GM12878 (cell line): Measurements from ENCODE around the gene COPE. TPM values are rescaled to one million over a fixed set of nuclear protein-coding genes. Genes with fewer than 3 reads are reported as not detected.

ENCODE experiments used
- ATAC-seq: fragments of 200-7000 bp; cut with Tn5 transposase; 3 replicates; pipeline ENCODE4 v1.9.1; 2020; ENCODE audit warnings: mild to moderate bottlenecking, moderate library complexity
- BruUV-seq: library from RNA; stranded (reverse); fragments of 400-500 nt; replicated peaks from 2 replicates; lab custom pipeline; 2021; lab: Mats Ljungman, UMichigan
- CTCF ChIA-PET: fragments of 300-600 bp; sonication (Branson Sonifier 250); formaldehyde crosslinking; extraction: SDS; loops from one replicate; lab custom pipeline; 2021; ENCODE audit warnings: inconsistent platforms; lab: Yijun Ruan, JAX
- POLR2A ChIA-PET: fragments of 350-600 bp; formaldehyde crosslinking; extraction: SDS; loops from one replicate; lab custom pipeline; 2021; ENCODE audit warnings: inconsistent platforms; lab: Charles Lee
- RAD21 ChIA-PET: fragments of 300-600 bp; sonication (Branson Sonifier 250); formaldehyde crosslinking; loops from one replicate; lab custom pipeline; 2023; ENCODE audit warnings: antibody characterized with exemption; ENCODE audit not compliant: unreplicated experiment; lab: Charles Lee
- SMC1A ChIA-PET: fragments of 300-600 bp; sonication (Branson Sonifier 250); formaldehyde crosslinking; loops from one replicate; lab custom pipeline; 2023; ENCODE audit not compliant: unreplicated experiment, uncharacterized antibody; lab: Charles Lee
- DNase-seq: peaks from one replicate; pipeline ENCODE4 v3.0.0-alpha.2; 2011; ENCODE audit warnings: low read depth, low spot score
- FAIRE-seq: peaks from 3 replicates; lab custom pipeline; 2011; peaks lifted over from hg19 to GRCh38; lab: Jason Lieb, UNC
- H2AFZ ChIP-seq: 2 replicates; pipeline ENCODE4 v1.6.0; 2011; ENCODE audit warnings: low read depth, low read length, control low read depth; ENCODE audit not compliant: control insufficient read depth
- H3K27ac ChIP-seq: 2 replicates; pipeline ENCODE4 v1.5.1; 2011; ENCODE audit warnings: control low read depth; ENCODE audit not compliant: control insufficient read depth, insufficient read depth
- H3K27me3 ChIP-seq, 2 experiments: replicated peaks in 1 of 2; 2 replicates each; pipeline versions ENCODE4 v1.6.0 to v1.6.1; 2011; ENCODE audit warnings: low read length in 1 of 2; ENCODE audit not compliant: control insufficient read depth in 2 of 2, insufficient read depth in 2 of 2
- H3K36me3 ChIP-seq, 2 experiments: 2 replicates each; pipeline ENCODE4 v1.5.1; 2011; ENCODE audit warnings: low read length in 1 of 2; ENCODE audit not compliant: control insufficient read depth in 2 of 2, insufficient read depth in 2 of 2
- H3K4me1 ChIP-seq: 2 replicates; pipeline ENCODE4 v1.6.1; 2011; ENCODE audit warnings: mild to moderate bottlenecking, low read length, moderate library complexity, mixed read lengths; ENCODE audit not compliant: control insufficient read depth, insufficient read depth
- H3K4me2 ChIP-seq: 2 replicates; pipeline ENCODE4 v1.6.0; 2011; ENCODE audit warnings: control low read depth; ENCODE audit not compliant: control insufficient read depth, insufficient read depth
- H3K4me3 ChIP-seq: fragments of 200-600 bp; sonication (generic); 2 replicates; pipeline ENCODE4 v1.5.1; 2016
- H3K79me2 ChIP-seq: 2 replicates; pipeline ENCODE4 v1.6.0; 2011; ENCODE audit warnings: low read length; ENCODE audit not compliant: control insufficient read depth, insufficient read depth
- H3K9ac ChIP-seq: 2 replicates; pipeline ENCODE4 v1.8.0; 2011; ENCODE audit warnings: low read length, control low read depth, mixed read lengths; ENCODE audit not compliant: control insufficient read depth, insufficient read depth
- H3K9me3 ChIP-seq: replicated peaks from 3 replicates; pipeline ENCODE4 v1.5.1; 2011; ENCODE audit warnings: mild to moderate bottlenecking, low read length; ENCODE audit not compliant: control insufficient read depth, insufficient read depth
- H4K20me1 ChIP-seq: 2 replicates; pipeline ENCODE4 v1.6.0; 2011; ENCODE audit not compliant: control insufficient read depth, insufficient read depth
- PAX5 ChIP-seq: IDR thresholded peaks from 2 replicates; pipeline ENCODE4 v1.6.1; 2011; ENCODE audit warnings: low read depth, low read length, borderline replicate concordance
- POLR2A ChIP-seq: IDR thresholded peaks from 2 replicates; pipeline ENCODE4 v1.6.1; 2011; ENCODE audit warnings: low read depth, mild to moderate bottlenecking, low read length
- RB1 ChIP-seq: fragments of 450-650 bp; formaldehyde crosslinking; IDR thresholded peaks from 2 replicates; pipeline ENCODE4 v1.6.1; 2017; ENCODE audit warnings: mild to moderate bottlenecking, borderline replicate concordance
- SUPT20H ChIP-seq: IDR thresholded peaks from 2 replicates; pipeline ENCODE4 v1.6.1; 2011; ENCODE audit warnings: low read depth, mild to moderate bottlenecking, low read length, moderate library complexity, borderline replicate concordance; ENCODE audit not compliant: control insufficient read depth
- WGBS: methylation state at CpG from one replicate; pipeline ENCODE4 v1.1.6; 2016; ENCODE audit warnings: low lambda C conversion rate; ENCODE audit not compliant: insufficient replicate concordance, insufficient coverage; ENCODE audit errors: missing lambda C conversion rate; 5-methylcytosine and 5-hydroxymethylcytosine counted together
- in situ Hi-C: fragments of 300-500 bp; cut with MboI; formaldehyde crosslinking; loops from 9 replicates; pipeline ENCODE4 v1.14.3; 2018; ENCODE audit warnings: mixed read lengths
- intact Hi-C: fragments of 100-400 bp; cut with micrococcal nuclease; formaldehyde crosslinking; loops from one replicate; pipeline ENCODE4 v1.14.2; 2022; ENCODE audit not compliant: unreplicated experiment
- polyA plus RNA-seq, 11 experiments: library from polyadenylated mRNA; depleted of rRNA in 4 of 11; unstranded in 6 of 11; stranded (reverse) in 5 of 11; fragments of >200 nt; fragmentation: Nextera tagmentation in 4 of 11; fragmentation: Illumina TruSeq in 1 of 11; extraction: Ambion mirVana in 4 of 11; extraction: Trizol in 1 of 11; gene quantifications; 1 replicate in 1 of 11; 2 replicates in 10 of 11; pipeline versions ENCODE4 v1.2.1 to v1.2.3, GENCODE V29; 2011 to 2016; ENCODE audit warnings: inconsistent platforms in 2 of 11, missing spikeins in 2 of 11, low read depth in 1 of 11
- total RNA-seq, 4 experiments: library from RNA; depleted of rRNA in 3 of 4; stranded (reverse); fragments of >200 nt in 3 of 4; fragmentation: Illumina TruSeq in 1 of 4; extraction: Trizol in 1 of 4; gene quantifications; 2 replicates each; pipeline versions ENCODE4 v1.2.1 to v1.2.3, GENCODE V29; 2013 to 2021

The COPE gene
- total and polyA plus RNA-seq, 10 of the 15 experiments (the other 5 are each of a cell fraction or from before 2014, with no cell fraction given): 3.5 to 464 (median 222) TPM

DNA sequence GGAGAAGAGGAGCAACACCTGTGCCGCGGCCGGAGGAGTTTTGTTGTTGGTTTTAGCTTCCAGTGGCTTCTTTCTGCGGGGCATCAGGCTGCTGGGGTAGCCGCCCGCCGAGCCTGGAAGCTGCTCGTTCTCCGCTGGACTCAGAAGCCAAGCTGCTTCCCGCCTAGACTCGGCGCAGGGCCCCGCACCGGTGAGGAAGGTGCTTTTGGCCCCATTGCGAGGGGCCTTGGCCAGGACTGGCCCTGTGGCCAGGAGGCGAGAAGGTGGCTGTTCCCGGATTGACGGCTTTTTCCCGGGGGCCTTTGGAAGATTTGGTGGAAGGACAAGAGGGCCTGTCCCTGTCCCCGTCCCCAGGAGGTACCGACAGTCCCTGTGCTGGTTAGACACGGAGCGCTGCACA lies 52.0 kb downstream of the COPE start:
- no peak for TF ChIP-seq PAX5
- TF ChIP-seq POLR2A: peak; percentile 18; the same call in 1 of the 2 replicates
- TF ChIP-seq, all 136 proteins: peak for 1
- RAD21 ChIA-PET: interaction anchor here (1.1 kb wide), 1 partner anchor 9 kb away, joined by 3 read pairs; no protein-coding TSS in a partner anchor
- Histone ChIP-seq H3K9me3 (no peaks in the 10 kb centered on the region), H2AFZ (no peak overlapping the region), H3K9ac (no peak overlapping the region), H3K4me1 (no peaks in the 10 kb centered on the region), H4K20me1 (peaks cover 2% of the 10 kb centered on the region; the same call in 1 of the 2 replicates), H3K36me3 (peaks cover 9 to 35% of the 10 kb centered on the region in 2 experiments; a peak in 3 of 4 replicates), H3K27ac (no peak overlapping the region), H3K4me2 (no peak overlapping the region), H3K27me3 (no peaks in the 10 kb centered on the region), H3K79me2 (no peaks in the 10 kb centered on the region), H3K4me3 (no peak overlapping the region)
- no peak for DNase-seq
- 97% methylated on average over 23 of the region's 23 CpGs for WGBS
- SMC1A ChIA-PET: no interaction called here
- POLR2A ChIA-PET: interaction anchor here (0.8 kb wide), 1 partner anchor 295 kb away, joined by 3 read pairs; the partner anchor contains the start of gene UBA52
- no peak for FAIRE-seq
- ATAC-seq: no peak
- no TSS peak for BruUV-seq
- intact Hi-C loops (no loop called here), in situ Hi-C loops (loop anchor here (25.0 kb wide), 1 partner anchor 405 kb away; no protein-coding TSS in a partner anchor)
- CTCF ChIA-PET: interaction anchor here (0.7 to 1.4 kb wide), 3 partner anchors 8 to 191 kb away, joined by 3 read pairs; no protein-coding TSS in a partner anchor

DNA sequence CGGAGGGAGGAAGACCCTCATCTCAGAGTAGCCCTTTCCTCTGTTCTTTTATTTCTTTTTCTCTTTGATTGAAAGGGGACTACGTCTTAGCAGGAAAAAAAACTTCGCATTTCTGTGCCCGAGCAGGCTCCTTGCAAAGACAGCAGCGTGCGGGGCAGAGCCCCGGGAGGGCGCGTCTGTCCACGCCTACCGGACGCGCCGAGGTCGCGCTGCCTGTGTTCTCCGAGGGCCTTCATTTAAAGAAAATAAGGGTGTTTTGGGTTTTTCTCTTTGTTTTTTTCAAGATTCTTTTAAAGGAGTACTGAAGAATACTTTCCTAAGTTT lies 52.4 kb downstream of the COPE start:
- Histone ChIP-seq H3K27me3 (no peaks in the 10 kb centered on the region), H2AFZ (no peak overlapping the region), H3K4me3 (no peak overlapping the region), H3K9ac (no peak overlapping the region), H3K36me3 (peaks cover 9 to 39% of the 10 kb centered on the region in 2 experiments; a peak in 3 of 4 replicates), H3K79me2 (no peaks in the 10 kb centered on the region), H3K4me1 (no peaks in the 10 kb centered on the region), H3K9me3 (no peaks in the 10 kb centered on the region), H3K27ac (no peak overlapping the region), H4K20me1 (peaks cover 2% of the 10 kb centered on the region; the same call in 1 of the 2 replicates), H3K4me2 (no peak overlapping the region)
- FAIRE-seq (no peak), DNase-seq (no peak), ATAC-seq (no peak)
- 0 out of 2 replicates have a peak, but pooled peaks have one; percentile 14 for TF ChIP-seq RB1
- no peak for TF ChIP-seq SUPT20H
- BruUV-seq: no TSS peak
- CTCF ChIA-PET: interaction anchor here (0.7 to 1.4 kb wide), 5 partner anchors 8 to 190 kb away, joined by 3 to 10 read pairs (median 3); no protein-coding TSS in a partner anchor
- WGBS: 85% methylated on average over 17 of the region's 17 CpGs
- RAD21 ChIA-PET: interaction anchor here (1.1 kb wide), 1 partner anchor 9 kb away, joined by 3 read pairs; no protein-coding TSS in a partner anchor
- POLR2A ChIA-PET: interaction anchor here (0.8 kb wide), 1 partner anchor 295 kb away, joined by 3 read pairs; the partner anchor contains the start of gene UBA52
- intact Hi-C loops: no loop called here
- SMC1A ChIA-PET: no interaction called here
- in situ Hi-C loops: loop anchor here (25.0 kb wide), 1 partner anchor 404 kb away; no protein-coding TSS in a partner anchor
